K562 (cell line): ENCODE results near the gene CCDC7. TPM values are rescaled to one million over a fixed set of nuclear protein-coding genes. Genes with fewer than 3 reads are reported as not detected.

Experiments
- ARNT ChIP-seq, 2 experiments: fragments of 450-650 bp; IDR thresholded peaks; 2 replicates each; pipeline ENCODE4 v1.6.1; 2016; ENCODE audit warnings: mild to moderate bottlenecking in 1 of 2
- CHD1 ChIP-seq: fragments of 200-600 bp; sonication (generic); IDR thresholded peaks from one replicate; pipeline ENCODE4 v1.6.1; 2012; ENCODE audit warnings: mild to moderate bottlenecking, moderate library complexity, low read length, inconsistent platforms
- CREB3L1 ChIP-seq: fragments of 450-650 bp; IDR thresholded peaks from 2 replicates; pipeline ENCODE4 v1.6.1; 2014; ENCODE audit warnings: low read depth, mild to moderate bottlenecking, moderate library complexity, borderline replicate concordance
- CTCFL ChIP-seq: IDR thresholded peaks from 2 replicates; pipeline ENCODE4 v1.6.1; 2011; ENCODE audit warnings: borderline replicate concordance, low read depth, mild to moderate bottlenecking, moderate library complexity, low read length; ENCODE audit not compliant: insufficient read depth, poor library complexity, severe bottlenecking
- ELF2 ChIP-seq: fragments of 250-450 bp; sonication (Bioruptor Pico); IDR thresholded peaks from 2 replicates; pipeline ENCODE4 v1.5.0; 2021; ENCODE audit warnings: mild to moderate bottlenecking
- ESRRA ChIP-seq: fragments of 450-650 bp; IDR thresholded peaks from 2 replicates; pipeline ENCODE4 v1.6.1; 2014; ENCODE audit warnings: low read depth, mild to moderate bottlenecking, moderate library complexity, borderline replicate concordance
- ILF3 ChIP-seq: fragments of 450-650 bp; IDR thresholded peaks from 2 replicates; pipeline ENCODE4 v1.6.1; 2018; ENCODE audit warnings: antibody characterized with exemption, mild to moderate bottlenecking, moderate library complexity, borderline replicate concordance
- KDM2B ChIP-seq: fragments of 250-450 bp; sonication (Bioruptor Pico); IDR thresholded peaks from 2 replicates; pipeline ENCODE4 v1.8.0; 2021; ENCODE audit warnings: mild to moderate bottlenecking, moderate library complexity
- MXI1 ChIP-seq: IDR thresholded peaks from 2 replicates; pipeline ENCODE4 v1.6.1; 2011; ENCODE audit warnings: low read depth, mild to moderate bottlenecking, improper control_type of control experiment, low read length
- PHF20 ChIP-seq: fragments of 450-650 bp; IDR thresholded peaks from 2 replicates; pipeline ENCODE4 v1.6.1; 2018; ENCODE audit not compliant: partially characterized antibody
- SMAD4 ChIP-seq: fragments of 250-450 bp; sonication (Bioruptor Pico); conservative IDR thresholded peaks from 2 replicates; pipeline ENCODE4 v1.8.0; 2021; ENCODE audit warnings: inconsistent platforms, mild to moderate bottlenecking, moderate library complexity
- SMC3 ChIP-seq: conservative IDR thresholded peaks from 2 replicates; pipeline ENCODE4 v1.6.1; 2011; ENCODE audit warnings: low read depth, low read length, improper control_type of control experiment; ENCODE audit not compliant: insufficient read depth
- SNIP1 ChIP-seq: fragments of 450-650 bp; IDR thresholded peaks from 2 replicates; pipeline ENCODE4 v1.7.1; 2017; ENCODE audit warnings: low read depth, mild to moderate bottlenecking
- SRF ChIP-seq, 2 experiments: fragments of 250-450, 450-650 bp in 1 of 2; sonication (Bioruptor Pico) in 1 of 2; sonication (generic) in 1 of 2; formaldehyde crosslinking; IDR thresholded peaks; 2 replicates each; pipeline versions ENCODE4 v1.5.0 to v1.5.1; 2020 to 2022; ENCODE audit warnings: mild to moderate bottlenecking in 1 of 2, missing genetic modification reagents in 1 of 2
- SRSF3 ChIP-seq: fragments of 200-400 bp; formaldehyde crosslinking; IDR thresholded peaks from 2 replicates; pipeline ENCODE4 v1.6.1; 2016; ENCODE audit warnings: mild to moderate bottlenecking, low read length, moderate library complexity; ENCODE audit not compliant: insufficient read depth
- TBP ChIP-seq: optimal IDR thresholded peaks from 2 replicates; pipeline ENCODE3; 2011; ENCODE audit warnings: low read depth, low read length, improper control_type of control experiment
- TRIM28 ChIP-seq: fragments of 450-650 bp; IDR thresholded peaks from 2 replicates; pipeline ENCODE4 v1.6.1; 2017
- ZFP91 ChIP-seq: sonication (generic); formaldehyde crosslinking; IDR thresholded peaks from 2 replicates; pipeline ENCODE4 v1.8.0; 2022; ENCODE audit warnings: mild to moderate bottlenecking, missing genetic modification reagents
- ZNF3 ChIP-seq: fragments of 250-450 bp; sonication (Bioruptor Pico); IDR thresholded peaks from 2 replicates; pipeline ENCODE4 v1.5.0; 2021; ENCODE audit warnings: mild to moderate bottlenecking, moderate library complexity
- ZNF589 ChIP-seq: fragments of 200-800 bp; sonication (Bioruptor generic); IDR thresholded peaks from 2 replicates; pipeline ENCODE4 v1.6.1; 2016; ENCODE audit warnings: low read depth, missing genetic modification characterization, missing compliant biosample characterization
- polyA plus RNA-seq, 8 experiments: library from polyadenylated mRNA; depleted of rRNA in 4 of 8; stranded (reverse) in 5 of 8; unstranded in 3 of 8; fragments of >200 nt; fragmentation: Nextera tagmentation in 2 of 8; fragmentation: Illumina TruSeq in 1 of 8; extraction: Ambion mirVana in 2 of 8; extraction: Trizol in 1 of 8; gene quantifications; 2 replicates each; pipeline versions ENCODE4 v1.2.1 to v1.2.3, GENCODE V29; 2011 to 2014; ENCODE audit warnings: inconsistent platforms in 1 of 8, missing spikeins in 1 of 8
- total RNA-seq, 7 experiments: library from RNA; depleted of rRNA in 6 of 7; stranded (reverse); fragments of >200 nt in 6 of 7; fragmentation: Illumina TruSeq in 2 of 7; extraction: Trizol in 2 of 7; gene quantifications; 2 replicates each; pipeline versions ENCODE4 v1.2.1 to v1.2.3, GENCODE V29; 2011 to 2021; ENCODE audit warnings: low replicate concordance in 1 of 7

The CCDC7 gene
- total and polyA plus RNA-seq, 9 of the 15 experiments (the other 6 are each of a cell fraction or from before 2014, with no cell fraction given), result 1.5 to 6.6 (median 2.7) TPM

DNA sequence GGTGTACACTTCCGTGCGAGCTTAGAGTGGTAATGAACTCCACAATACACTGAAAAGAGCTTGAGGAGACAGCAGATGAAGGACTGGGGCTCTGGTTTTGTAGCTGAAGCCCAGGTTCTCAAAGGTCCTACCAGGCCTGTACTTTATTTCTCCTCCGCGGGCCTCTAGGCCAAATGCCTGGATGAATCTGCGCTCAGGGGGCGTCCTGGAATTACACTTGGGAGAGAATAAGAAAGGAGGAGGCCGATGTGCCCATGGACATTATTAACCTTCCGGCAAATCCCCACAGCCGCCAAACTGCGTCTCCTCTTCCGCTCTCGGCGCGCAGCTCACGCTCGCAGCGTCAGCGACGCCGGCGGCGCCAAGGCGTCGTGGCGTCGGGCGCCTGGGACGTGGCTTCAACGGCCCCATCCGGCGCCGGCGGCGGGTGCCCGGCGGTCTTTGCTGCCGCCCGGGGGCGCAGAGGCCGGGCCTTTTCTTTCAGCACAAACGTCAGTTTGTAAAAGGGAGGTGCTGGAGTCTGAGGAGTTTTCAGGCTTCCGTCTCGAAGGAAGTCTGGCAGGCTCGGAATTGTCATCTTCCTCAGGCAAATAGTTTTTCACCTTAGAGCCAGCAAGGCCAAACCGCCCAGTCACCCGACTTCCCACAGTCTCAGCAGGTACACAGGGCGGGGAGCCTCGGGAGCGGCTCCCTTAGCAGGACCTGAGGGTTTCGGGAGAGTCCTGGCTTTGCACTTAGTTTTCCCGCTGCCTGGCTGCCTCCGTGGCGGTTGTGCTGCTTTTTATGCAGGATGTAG lies at the start of gene CCDC7 (continued):
- 0 out of 4 replicates have a peak, but pooled peaks of 1 of the 2 experiments have one; percentile 1 for TF ChIP-seq SRF (CRISPR knock-in tag; IDR thresholded peaks at IDR 0.05)
- peak; percentile 56 for TF ChIP-seq CTCFL
- no peak for TF ChIP-seq MXI1
- TF ChIP-seq ZNF3 (CRISPR knock-in tag), result no peak
- TF ChIP-seq ELF2 (CRISPR knock-in tag), result peak; percentile 80
- TF ChIP-seq SNIP1, result no peak
- TF ChIP-seq ILF3, result 0 out of 2 replicates have a peak, but pooled peaks have one; percentile 22
- TF ChIP-seq PHF20, result peak; percentile 84
- TF ChIP-seq ARNT (IDR thresholded peaks at IDR 0.05), result 0 out of 4 replicates have a peak, but pooled peaks of 1 of the 2 experiments have one; percentile 53
- no peak for TF ChIP-seq SRSF3
- peak; percentile 97 for TF ChIP-seq TBP
- TF ChIP-seq TRIM28, result no peak; the same call in 1 of the 2 replicates
- peak; percentile 68 for TF ChIP-seq CHD1
- TF ChIP-seq ESRRA, result peak; percentile 43; the same call in 1 of the 2 replicates
- no peak for TF ChIP-seq ZFP91 (CRISPR knock-in tag)
- TF ChIP-seq SMAD4 (CRISPR knock-in tag), result peak; percentile 96
- TF ChIP-seq ZNF589 (CRISPR knock-in tag), result peak; percentile 79; the same call in 1 of the 2 replicates
- TF ChIP-seq CREB3L1, result peak; percentile 97
- TF ChIP-seq SMC3, result 0 out of 2 replicates have a peak, but pooled peaks have one; percentile 15
- TF ChIP-seq KDM2B (CRISPR knock-in tag), result no peak
